NCI-H128 (cell line): Measurements from ENCODE around the gene MYNN.

Source experiments
- DNase-seq: peaks from one replicate; lab custom pipeline; 2025; ENCODE audit not compliant: unreplicated experiment; lab: John Stamatoyannopoulos, UW

The MYNN gene

GRCh38 chr3:169822983-169823382 lies 49.8 kb downstream of the MYNN start:
- no peak for DNase-seq

- DNase-seq: no peak
Measured at GRCh38 chr3:169825316-169825715, 52.1 kb downstream of the MYNN start.

GRCh38 chr3:169827712-169828111 lies 54.5 kb downstream of the MYNN start:
- no peak for DNase-seq

GRCh38 chr3:169835533-169835932 lies 62.3 kb downstream of the MYNN start:
- no peak for DNase-seq

GRCh38 chr3:169836078-169836941 lies 63.1 kb downstream of the MYNN start:
- DNase-seq: no peak

GRCh38 chr3:169836942-169837275 lies 63.7 kb downstream of the MYNN start:
- no peak for DNase-seq

- no peak for DNase-seq
Measured at GRCh38 chr3:169838511-169839030, 65.4 kb downstream of the MYNN start.
